ENCODE data around the gene OR51B2.

OR51B2 gene

DNA sequence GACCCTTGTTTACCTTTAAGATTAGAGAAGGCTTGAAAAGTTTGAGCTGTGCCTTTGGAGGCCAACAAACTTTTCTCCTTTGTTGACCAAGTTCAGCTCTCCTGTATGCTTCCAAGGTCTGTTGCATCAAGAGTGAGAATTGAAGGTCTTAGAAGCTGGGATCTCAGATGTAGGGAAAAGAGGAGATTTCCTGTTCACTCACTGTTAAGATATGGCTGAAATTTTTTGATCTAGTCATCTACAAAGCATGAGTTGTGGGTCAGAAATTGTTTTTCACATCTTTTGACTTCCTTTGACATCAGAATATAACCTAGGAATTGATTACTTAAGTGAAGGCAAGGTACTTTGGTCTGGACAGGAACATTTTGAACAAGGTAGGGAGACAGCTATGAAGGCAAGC is 34.4 kb downstream of the OR51B2 start:
- H3K27me3 ChIP-seq (ENCODE audit: control insufficient read depth, insufficient read depth, low read length) = no peaks in the 10 kb centered on the region
- no peak overlapping the region for H3K4me3 ChIP-seq (ENCODE audit: low read length)
- H3K27ac ChIP-seq (ENCODE audit: low read length) = no peak overlapping the region
- H3K9ac ChIP-seq (ENCODE audit: low read length) = no peak overlapping the region
- H3K9me3 ChIP-seq (ENCODE audit: control insufficient read depth, low read depth, low read length) = no peaks in the 10 kb centered on the region
- no peaks in the 10 kb centered on the region for H3K4me1 ChIP-seq (ENCODE audit: control insufficient read depth, low read depth, low read length)
- no peaks in the 10 kb centered on the region for H3K36me3 ChIP-seq (ENCODE audit: control insufficient read depth, low read depth, low read length)

DNA sequence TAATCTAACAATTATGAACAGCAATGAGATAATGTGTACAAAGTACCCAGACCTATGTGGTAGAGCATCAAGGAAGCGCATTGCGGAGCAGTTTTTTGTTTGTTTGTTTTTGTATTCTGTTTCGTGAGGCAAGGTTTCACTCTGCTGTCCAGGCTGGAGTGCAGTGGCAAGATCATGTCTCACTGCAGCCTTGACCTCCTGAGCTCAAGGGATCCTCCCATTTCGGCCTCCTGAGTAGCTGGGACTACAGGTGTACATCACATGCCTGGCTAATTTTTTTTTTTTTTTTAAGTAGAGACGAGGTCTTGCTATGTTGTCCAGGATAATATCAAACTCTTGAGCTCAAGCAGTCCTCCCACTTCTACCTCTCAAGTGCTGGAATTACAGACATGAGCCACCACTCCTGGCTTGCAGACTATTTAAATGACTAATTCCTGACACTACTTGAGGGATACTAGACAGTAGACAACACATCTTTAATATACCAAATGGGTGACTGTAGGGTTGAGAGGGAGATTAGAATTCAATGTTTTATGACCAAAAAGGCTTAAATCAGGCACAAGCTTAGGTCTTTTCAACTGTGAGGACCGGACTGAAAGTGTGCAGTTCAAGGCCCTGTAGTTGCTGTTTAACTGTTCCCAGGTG is 35.1 kb downstream of the OR51B2 start:
- Histone ChIP-seq H3K27ac (ENCODE audit: low read length) (no peak overlapping the region), H3K9ac (ENCODE audit: low read length) (no peak overlapping the region), H3K27me3 (ENCODE audit: control insufficient read depth, insufficient read depth, low read length) (no peaks in the 10 kb centered on the region), H3K36me3 (ENCODE audit: control insufficient read depth, low read depth, low read length) (no peaks in the 10 kb centered on the region), H3K4me3 (ENCODE audit: low read length) (no peak overlapping the region), H3K9me3 (ENCODE audit: control insufficient read depth, low read depth, low read length) (no peaks in the 10 kb centered on the region), H3K4me1 (ENCODE audit: control insufficient read depth, low read depth, low read length) (no peaks in the 10 kb centered on the region)

DNA sequence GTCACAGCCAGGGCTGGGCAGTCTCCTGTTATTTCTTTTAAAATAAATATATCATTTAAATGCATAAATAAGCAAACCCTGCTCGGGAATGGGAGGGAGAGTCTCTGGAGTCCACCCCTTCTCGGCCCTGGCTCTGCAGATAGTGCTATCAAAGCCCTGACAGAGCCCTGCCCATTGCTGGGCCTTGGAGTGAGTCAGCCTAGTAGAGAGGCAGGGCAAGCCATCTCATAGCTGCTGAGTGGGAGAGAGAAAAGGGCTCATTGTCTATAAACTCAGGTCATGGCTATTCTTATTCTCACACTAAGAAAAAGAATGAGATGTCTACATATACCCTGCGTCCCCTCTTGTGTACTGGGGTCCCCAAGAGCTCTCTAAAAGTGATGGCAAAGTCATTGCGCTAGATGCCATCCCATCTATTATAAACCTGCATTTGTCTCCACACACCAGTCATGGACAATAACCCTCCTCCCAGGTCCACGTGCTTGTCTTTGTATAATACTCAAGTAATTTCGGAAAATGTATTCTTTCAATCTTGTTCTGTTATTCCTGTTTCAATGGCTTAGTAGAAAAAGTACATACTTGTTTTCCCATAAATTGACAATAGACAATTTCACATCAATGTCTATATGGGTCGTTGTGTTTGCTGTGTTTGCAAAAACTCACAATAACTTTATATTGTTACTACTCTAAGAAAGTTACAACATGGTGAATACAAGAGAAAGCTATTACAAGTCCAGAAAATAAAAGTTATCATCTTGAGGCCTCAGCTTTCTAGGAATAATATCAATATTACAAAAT is 35.8 kb downstream of the OR51B2 start:
- H3K4me3 ChIP-seq (ENCODE audit: low read length) = no peak overlapping the region
- no peaks in the 10 kb centered on the region for H3K27me3 ChIP-seq (ENCODE audit: control insufficient read depth, insufficient read depth, low read length)
- no peaks in the 10 kb centered on the region for H3K9me3 ChIP-seq (ENCODE audit: control insufficient read depth, low read depth, low read length)
- H3K27ac ChIP-seq (ENCODE audit: low read length) = no peak overlapping the region
- H3K36me3 ChIP-seq (ENCODE audit: control insufficient read depth, low read depth, low read length) = no peaks in the 10 kb centered on the region
- H3K9ac ChIP-seq (ENCODE audit: low read length) = no peak overlapping the region
- H3K4me1 ChIP-seq (ENCODE audit: control insufficient read depth, low read depth, low read length) = no peaks in the 10 kb centered on the region

DNA sequence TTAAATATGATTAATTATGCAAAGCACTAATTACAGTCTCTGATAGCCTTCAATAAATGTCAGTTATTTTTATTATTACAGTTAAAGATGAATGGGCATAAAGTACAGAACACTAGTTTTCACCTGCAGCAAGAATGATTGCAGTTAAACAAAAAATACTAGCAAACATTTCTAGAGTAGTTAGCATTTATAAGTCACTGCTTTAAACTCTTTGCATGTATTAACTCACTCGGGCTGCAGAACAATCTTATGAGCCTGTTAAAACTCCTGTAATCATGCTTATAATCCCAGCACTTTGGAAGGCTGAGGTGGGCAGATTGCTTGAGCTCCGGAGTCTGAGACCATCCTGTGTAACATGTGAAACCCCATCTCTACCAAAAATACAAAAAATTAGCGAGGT is 37.2 kb downstream of the OR51B2 start:
- H3K4me3 ChIP-seq (ENCODE audit: low read length) = no peak overlapping the region
- H3K36me3 ChIP-seq (ENCODE audit: control insufficient read depth, low read depth, low read length) = no peaks in the 10 kb centered on the region
- no peak overlapping the region for H3K9ac ChIP-seq (ENCODE audit: low read length)
- no peaks in the 10 kb centered on the region for H3K4me1 ChIP-seq (ENCODE audit: control insufficient read depth, low read depth, low read length)
- no peaks in the 10 kb centered on the region for H3K27me3 ChIP-seq (ENCODE audit: control insufficient read depth, insufficient read depth, low read length)
- no peak overlapping the region for H3K27ac ChIP-seq (ENCODE audit: low read length)
- H3K9me3 ChIP-seq (ENCODE audit: control insufficient read depth, low read depth, low read length) = no peaks in the 10 kb centered on the region

DNA sequence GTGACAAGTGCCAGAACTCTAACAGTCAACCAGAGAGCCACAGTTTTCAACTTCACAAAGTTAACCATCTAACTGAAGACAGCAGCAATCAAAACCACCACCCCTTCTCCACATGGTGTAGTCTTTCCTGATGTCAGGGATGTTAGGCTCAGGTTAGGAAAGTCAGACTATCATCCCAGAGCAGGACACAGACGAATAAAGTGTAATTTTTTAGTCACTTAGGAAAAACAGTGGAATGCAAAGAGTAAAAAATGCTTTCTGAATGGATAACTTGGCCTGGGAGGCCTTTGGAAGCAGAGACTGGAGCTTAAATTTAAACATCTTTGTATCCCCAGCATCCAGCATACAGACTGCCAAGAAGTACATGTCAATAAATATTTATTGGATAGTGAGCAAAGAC is 37.7 kb downstream of the OR51B2 start:
- H3K27ac ChIP-seq (ENCODE audit: low read length) = no peak overlapping the region
- no peaks in the 10 kb centered on the region for H3K27me3 ChIP-seq (ENCODE audit: control insufficient read depth, insufficient read depth, low read length)
- no peaks in the 10 kb centered on the region for H3K9me3 ChIP-seq (ENCODE audit: control insufficient read depth, low read depth, low read length)
- no peak overlapping the region for H3K4me3 ChIP-seq (ENCODE audit: low read length)
- no peaks in the 10 kb centered on the region for H3K4me1 ChIP-seq (ENCODE audit: control insufficient read depth, low read depth, low read length)
- H3K36me3 ChIP-seq (ENCODE audit: control insufficient read depth, low read depth, low read length) = no peaks in the 10 kb centered on the region
- H3K9ac ChIP-seq (ENCODE audit: low read length) = no peak overlapping the region

DNA sequence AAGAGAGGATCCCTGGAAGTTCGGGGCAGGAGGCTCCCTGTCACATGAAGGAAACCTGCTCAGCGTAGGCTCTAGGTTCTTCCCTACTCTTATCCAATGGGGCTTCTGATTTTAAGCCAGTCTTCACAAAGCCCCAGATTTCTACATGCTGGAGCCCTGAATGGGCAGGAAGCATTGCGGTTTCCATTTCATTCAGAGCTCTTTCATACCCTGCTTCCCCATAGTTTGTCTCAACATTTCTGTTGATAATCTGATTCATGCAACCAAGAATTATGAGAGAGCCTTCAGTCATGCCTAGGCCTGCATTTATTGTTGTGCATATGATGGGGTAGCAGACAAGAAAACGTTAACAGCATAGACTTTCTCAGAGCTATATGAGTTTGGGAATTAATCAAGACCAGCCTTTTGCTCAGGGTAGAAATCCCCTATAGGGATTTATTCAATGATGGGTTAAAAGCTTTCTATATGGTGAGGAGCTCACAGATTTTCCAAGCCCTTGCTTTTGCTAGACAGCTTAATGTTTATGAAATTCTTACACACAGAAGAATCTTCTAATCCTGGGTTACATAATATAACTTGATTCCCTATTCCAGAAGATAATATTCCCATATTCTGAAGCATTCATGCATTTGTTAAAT is 38.3 kb downstream of the OR51B2 start:
- no peak overlapping the region for H3K4me3 ChIP-seq (ENCODE audit: low read length)
- no peak overlapping the region for H3K9ac ChIP-seq (ENCODE audit: low read length)
- no peaks in the 10 kb centered on the region for H3K4me1 ChIP-seq (ENCODE audit: control insufficient read depth, low read depth, low read length)
- no peak overlapping the region for H3K27ac ChIP-seq (ENCODE audit: low read length)
- H3K9me3 ChIP-seq (ENCODE audit: control insufficient read depth, low read depth, low read length) = no peaks in the 10 kb centered on the region
- H3K36me3 ChIP-seq (ENCODE audit: control insufficient read depth, low read depth, low read length) = no peaks in the 10 kb centered on the region
- no peaks in the 10 kb centered on the region for H3K27me3 ChIP-seq (ENCODE audit: control insufficient read depth, insufficient read depth, low read length)

DNA sequence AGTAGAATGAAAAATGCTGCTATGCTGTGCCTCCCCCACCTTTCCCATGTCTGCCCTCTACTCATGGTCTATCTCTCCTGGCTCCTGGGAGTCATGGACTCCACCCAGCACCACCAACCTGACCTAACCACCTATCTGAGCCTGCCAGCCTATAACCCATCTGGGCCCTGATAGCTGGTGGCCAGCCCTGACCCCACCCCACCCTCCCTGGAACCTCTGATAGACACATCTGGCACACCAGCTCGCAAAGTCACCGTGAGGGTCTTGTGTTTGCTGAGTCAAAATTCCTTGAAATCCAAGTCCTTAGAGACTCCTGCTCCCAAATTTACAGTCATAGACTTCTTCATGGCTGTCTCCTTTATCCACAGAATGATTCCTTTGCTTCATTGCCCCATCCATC is 39.5 kb downstream of the OR51B2 start:
- Histone ChIP-seq H3K4me1 (ENCODE audit: control insufficient read depth, low read depth, low read length) (no peaks in the 10 kb centered on the region), H3K4me3 (ENCODE audit: low read length) (no peak overlapping the region), H3K27me3 (ENCODE audit: control insufficient read depth, insufficient read depth, low read length) (no peaks in the 10 kb centered on the region), H3K9ac (ENCODE audit: low read length) (no peak overlapping the region), H3K27ac (ENCODE audit: low read length) (no peak overlapping the region), H3K9me3 (ENCODE audit: control insufficient read depth, low read depth, low read length) (no peaks in the 10 kb centered on the region), H3K36me3 (ENCODE audit: control insufficient read depth, low read depth, low read length) (no peaks in the 10 kb centered on the region)

DNA sequence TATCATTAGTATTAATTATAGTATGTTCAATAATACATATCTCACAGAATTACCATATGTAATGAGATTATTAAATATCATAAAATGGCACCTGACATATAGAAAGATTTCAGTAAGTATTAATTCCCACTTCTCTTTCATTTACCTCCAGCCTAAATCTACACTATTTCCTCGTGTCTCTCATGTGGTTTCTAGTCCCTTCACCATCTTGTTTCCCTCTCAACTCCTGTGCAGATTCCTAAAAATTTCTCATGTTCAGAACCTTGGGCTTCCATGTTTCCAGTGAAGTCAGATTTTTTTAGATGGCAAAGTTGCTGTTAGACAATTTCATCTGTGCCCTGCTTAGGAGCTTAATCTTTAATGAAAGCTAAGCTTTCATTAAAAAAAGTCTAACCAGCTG is 40.2 kb downstream of the OR51B2 start:
- no peak overlapping the region for H3K9ac ChIP-seq (ENCODE audit: low read length)
- H3K9me3 ChIP-seq (ENCODE audit: control insufficient read depth, low read depth, low read length) = no peaks in the 10 kb centered on the region
- no peak overlapping the region for H3K4me3 ChIP-seq (ENCODE audit: low read length)
- H3K4me1 ChIP-seq (ENCODE audit: control insufficient read depth, low read depth, low read length) = no peaks in the 10 kb centered on the region
- H3K36me3 ChIP-seq (ENCODE audit: control insufficient read depth, low read depth, low read length) = no peaks in the 10 kb centered on the region
- H3K27ac ChIP-seq (ENCODE audit: low read length) = no peak overlapping the region
- H3K27me3 ChIP-seq (ENCODE audit: control insufficient read depth, insufficient read depth, low read length) = no peaks in the 10 kb centered on the region

DNA sequence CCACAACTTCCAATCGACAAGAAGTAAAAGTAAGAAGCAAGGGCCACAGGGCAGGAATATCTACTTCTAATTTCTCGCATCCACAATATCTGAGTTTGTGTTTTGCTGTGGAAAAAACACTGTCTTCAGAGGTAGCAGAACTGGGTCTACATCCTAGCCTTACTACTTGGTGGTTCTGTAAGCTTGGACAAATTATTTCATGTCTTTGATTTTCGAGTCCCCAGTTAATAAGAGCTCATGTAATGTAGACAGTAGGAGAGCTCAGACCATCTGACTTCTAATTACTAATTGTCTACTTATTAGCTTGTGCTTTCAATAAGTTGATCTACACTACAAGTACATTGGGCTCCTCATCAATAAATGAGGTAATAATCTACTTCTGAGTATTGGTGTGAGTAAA is 41.0 kb downstream of the OR51B2 start:
- H3K9ac ChIP-seq (ENCODE audit: low read length) = no peak overlapping the region
- no peaks in the 10 kb centered on the region for H3K4me1 ChIP-seq (ENCODE audit: control insufficient read depth, low read depth, low read length)
- H3K27me3 ChIP-seq (ENCODE audit: control insufficient read depth, insufficient read depth, low read length) = no peaks in the 10 kb centered on the region
- H3K27ac ChIP-seq (ENCODE audit: low read length) = no peak overlapping the region
- H3K9me3 ChIP-seq (ENCODE audit: control insufficient read depth, low read depth, low read length) = no peaks in the 10 kb centered on the region
- H3K4me3 ChIP-seq (ENCODE audit: low read length) = no peak overlapping the region
- no peaks in the 10 kb centered on the region for H3K36me3 ChIP-seq (ENCODE audit: control insufficient read depth, low read depth, low read length)

DNA sequence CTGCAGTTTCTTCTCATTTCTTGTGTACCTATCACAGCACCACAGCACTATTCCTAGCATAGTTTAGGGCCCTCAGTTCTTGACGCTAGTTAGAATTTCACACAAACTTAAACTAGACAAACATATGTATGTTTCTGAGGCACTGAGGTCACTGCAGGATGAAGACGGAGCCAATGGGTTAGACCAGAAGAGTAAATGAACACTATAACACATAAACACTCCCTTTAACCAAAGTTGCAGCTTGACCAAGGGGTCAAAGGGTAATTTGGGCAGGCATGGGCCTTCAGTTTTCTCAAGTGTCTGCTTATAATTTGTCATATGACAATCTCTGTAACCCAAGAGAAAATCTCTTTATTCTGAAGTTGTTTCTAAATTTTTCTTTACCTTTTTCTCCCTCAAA is 41.5 kb downstream of the OR51B2 start:
- Histone ChIP-seq H3K27me3 (ENCODE audit: control insufficient read depth, insufficient read depth, low read length) (no peaks in the 10 kb centered on the region), H3K9ac (ENCODE audit: low read length) (no peak overlapping the region), H3K9me3 (ENCODE audit: control insufficient read depth, low read depth, low read length) (no peaks in the 10 kb centered on the region), H3K4me1 (ENCODE audit: control insufficient read depth, low read depth, low read length) (no peaks in the 10 kb centered on the region), H3K4me3 (ENCODE audit: low read length) (no peak overlapping the region), H3K36me3 (ENCODE audit: control insufficient read depth, low read depth, low read length) (no peaks in the 10 kb centered on the region), H3K27ac (ENCODE audit: low read length) (no peak overlapping the region)

DNA sequence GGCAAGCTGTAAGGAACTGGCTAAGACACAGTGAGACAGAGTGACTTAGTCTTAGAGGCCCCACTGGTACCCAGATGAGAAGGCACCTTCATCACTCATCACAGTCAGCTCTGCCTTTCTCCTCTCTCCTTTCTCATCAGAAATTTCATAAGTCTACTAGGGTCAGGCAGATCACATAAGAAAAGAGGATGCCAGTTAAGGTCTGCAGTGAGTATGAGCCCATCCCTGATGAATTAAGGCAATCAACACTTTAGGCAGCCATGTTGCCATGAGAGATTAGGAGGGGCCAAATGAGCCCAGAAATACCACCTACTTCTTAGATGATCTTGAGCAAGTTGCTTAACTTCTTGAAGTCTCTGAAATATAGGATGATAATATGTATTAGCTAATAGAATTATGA is 42.5 kb downstream of the OR51B2 start:
- Histone ChIP-seq H3K9me3 (ENCODE audit: control insufficient read depth, low read depth, low read length) (no peaks in the 10 kb centered on the region), H3K27me3 (ENCODE audit: control insufficient read depth, insufficient read depth, low read length) (no peaks in the 10 kb centered on the region), H3K27ac (ENCODE audit: low read length) (no peak overlapping the region), H3K4me1 (ENCODE audit: control insufficient read depth, low read depth, low read length) (no peaks in the 10 kb centered on the region), H3K9ac (ENCODE audit: low read length) (no peak overlapping the region), H3K4me3 (ENCODE audit: low read length) (no peak overlapping the region), H3K36me3 (ENCODE audit: control insufficient read depth, low read depth, low read length) (no peaks in the 10 kb centered on the region)
